NCI-H1092 treated with DMSO at 0.1 percent for 48 hours (cell line): Measurements from ENCODE around the gene SLC16A8.

Source experiments
- DNase-seq: peaks from one replicate; lab custom pipeline; 2025; lab: John Stamatoyannopoulos, UW

The SLC16A8 gene

GRCh38 chr22:38072322-38073149, 11.4 kb downstream of the SLC16A8 start:
- DNase-seq = no peak

DNA sequence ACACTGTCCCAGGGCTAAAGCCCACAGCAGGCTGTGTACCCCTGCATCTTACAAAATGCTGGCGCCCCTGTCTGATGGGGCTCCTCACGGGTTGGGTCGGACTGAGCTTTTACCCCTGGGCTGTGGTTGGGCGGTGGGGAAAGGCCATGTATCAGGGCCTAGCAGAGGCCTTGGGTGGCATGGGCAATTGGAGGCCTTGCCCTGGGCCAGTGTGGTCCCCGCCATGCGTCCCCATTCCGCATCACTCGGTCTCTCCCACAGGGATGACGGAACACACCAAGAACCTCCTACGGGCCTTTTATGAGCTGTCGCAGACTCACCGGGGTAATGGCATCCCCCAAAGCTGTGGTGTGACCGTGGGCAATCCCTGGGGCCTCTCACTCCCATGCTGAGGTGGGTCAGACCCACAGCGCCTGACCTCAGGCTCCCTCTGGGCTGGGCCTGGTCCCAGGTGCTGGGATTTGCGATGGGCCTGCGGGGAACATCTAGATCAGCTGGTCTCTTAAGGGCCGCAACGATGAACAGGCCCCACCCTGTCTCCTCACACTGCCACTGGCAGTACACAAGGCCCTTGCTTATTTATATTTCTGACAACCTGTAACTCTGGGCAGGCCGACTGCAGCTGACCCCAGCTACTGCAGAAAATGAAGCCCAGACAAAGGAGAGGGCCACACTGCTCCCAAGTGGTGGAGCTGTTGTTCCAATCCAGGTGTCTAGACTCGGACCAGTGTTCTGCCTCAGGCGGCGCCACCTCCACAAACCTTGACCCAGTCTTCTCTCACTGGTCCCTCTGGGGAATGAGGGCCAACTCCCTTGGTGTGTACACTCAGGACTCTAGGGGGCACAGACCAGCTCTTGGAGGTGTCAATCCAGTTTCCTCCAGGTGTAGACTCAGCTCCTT, 12.3 kb downstream of the SLC16A8 start:
- no peak for DNase-seq

GRCh38 chr22:38070250-38070921, 13.6 kb downstream of the SLC16A8 start:
- DNase-seq = no peak

- no peak for DNase-seq
Observed at GRCh38 chr22:38069372-38070249, 14.4 kb downstream of the SLC16A8 start.

DNA sequence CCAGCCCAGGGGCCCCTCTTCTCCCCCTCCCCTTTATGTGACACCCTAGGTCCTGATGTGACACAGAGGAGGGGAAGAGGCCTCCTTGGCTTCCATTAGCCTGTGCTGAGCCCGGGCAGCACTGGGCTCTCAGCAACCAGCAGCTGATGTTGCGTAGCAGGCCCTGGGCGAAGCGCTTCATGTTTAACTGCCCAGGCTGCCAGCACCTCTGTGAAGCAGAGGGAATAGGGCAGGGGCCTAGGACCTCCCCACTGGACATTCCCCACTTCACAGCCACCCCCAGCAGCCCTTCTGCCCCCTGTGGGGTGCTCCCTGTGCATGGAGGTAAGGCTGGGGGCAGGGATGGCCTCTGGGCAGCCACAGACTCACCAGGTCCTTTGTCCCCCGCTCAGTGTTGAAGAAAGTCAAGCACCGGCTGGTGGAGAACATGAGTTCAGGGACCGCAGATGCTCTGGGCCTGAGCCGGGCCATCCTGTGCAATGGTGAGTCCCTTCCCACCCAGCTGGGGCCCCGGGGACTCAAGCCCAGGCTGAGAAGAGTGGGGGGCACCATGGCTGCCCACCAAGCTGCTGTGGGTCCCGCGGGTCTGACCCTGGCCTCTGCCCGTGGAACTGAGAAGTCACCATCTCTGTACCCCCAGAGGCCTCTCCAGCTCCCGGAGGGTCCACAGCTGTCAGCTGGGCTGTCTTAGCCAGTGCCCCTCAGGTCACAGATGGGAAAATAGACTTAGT, 15.2 kb downstream of the SLC16A8 start:
- no peak for DNase-seq

- DNase-seq = no peak
Observed at GRCh38 chr22:38067761-38068360, 16.1 kb downstream of the SLC16A8 start.

GRCh38 chr22:38067028-38067415, 17.0 kb downstream of the SLC16A8 start:
- no peak for DNase-seq

- DNase-seq = no peak
Observed at GRCh38 chr22:38066381-38067027, 17.5 kb downstream of the SLC16A8 start.

- no peak for DNase-seq
Observed at GRCh38 chr22:38065539-38065938, 18.4 kb downstream of the SLC16A8 start.

DNA sequence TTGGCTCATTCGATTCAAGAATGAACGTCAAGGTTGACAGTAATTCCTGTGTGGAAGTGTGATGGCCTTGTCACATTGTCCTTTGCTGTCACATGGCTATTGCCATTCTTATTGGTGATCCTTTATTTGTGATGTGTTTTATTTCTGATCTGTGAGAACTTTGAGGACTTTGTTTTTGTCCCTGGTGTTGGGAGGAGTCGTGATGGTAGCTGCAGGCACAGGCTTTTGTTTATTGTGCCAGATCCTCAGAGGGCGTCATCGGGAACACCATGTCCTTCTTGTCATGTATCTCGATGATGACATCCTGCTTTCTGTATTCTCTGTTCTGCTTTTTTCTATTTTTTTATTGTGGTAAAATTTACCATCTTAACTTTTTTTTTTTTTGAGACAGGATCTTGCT, 21.2 kb downstream of the SLC16A8 start:
- no peak for DNase-seq

GRCh38 chr22:38056969-38057891, 26.8 kb downstream of the SLC16A8 start, which contains the start of gene PICK1:
TSS of gene PICK1 (plus strand) at chr22:38057404. CDS start at chr22:38057810, 406 bp downstream.
- peak; percentile 87 for DNase-seq

DNA sequence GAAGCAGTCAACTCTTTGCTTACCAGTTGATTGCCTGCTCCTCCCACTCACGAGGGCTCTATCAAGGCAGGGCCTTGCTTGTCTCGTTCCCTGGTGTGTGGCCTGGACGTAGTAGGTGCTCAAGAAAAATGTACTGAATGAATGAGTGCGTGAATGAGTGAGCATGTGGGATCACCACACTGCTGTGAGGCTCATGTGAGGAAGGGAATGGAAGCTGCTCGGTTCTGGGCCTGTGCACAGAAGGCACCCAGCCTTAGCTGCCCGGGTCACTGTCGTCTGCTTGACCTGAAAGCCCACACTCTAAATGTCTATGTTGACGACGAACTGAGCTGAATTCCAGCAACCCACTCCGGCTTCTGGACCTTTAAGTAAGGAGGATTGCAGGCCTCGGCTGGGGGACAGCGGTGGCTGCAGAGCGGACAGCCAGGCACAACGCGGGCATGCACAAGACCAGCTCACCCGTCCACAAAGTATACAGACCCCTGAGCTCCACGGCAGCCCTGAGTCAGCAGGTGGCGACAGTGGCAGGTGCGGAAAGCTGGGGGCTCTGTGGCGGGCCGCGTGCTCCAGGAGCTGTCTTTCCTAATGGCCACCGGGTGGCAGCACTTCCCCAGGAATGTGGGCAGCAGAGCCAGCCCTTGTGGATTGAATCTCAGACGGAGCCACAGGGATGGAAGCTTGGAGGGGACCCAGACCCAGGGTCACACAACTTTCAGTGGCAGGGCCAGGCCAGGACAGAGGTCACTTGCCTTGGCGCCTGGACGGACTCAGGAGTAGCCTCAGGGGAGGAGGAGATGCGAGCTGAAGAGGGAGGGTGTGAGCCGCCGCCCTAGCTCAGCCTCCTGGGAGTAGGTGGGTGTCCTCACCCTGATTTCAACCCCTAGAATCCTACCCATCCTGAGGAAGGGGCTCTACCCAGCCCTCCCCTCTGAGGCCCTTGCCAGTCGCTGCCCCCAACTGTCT, 31.8 kb downstream of the SLC16A8 start:
- DNase-seq = peak; percentile 85

GRCh38 chr22:38051261-38051660, 32.7 kb downstream of the SLC16A8 start:
- DNase-seq = no peak

GRCh38 chr22:38050720-38051119, 33.3 kb downstream of the SLC16A8 start:
- DNase-seq = no peak

GRCh38 chr22:38049812-38050619, 34.0 kb downstream of the SLC16A8 start:
- no peak for DNase-seq

DNA sequence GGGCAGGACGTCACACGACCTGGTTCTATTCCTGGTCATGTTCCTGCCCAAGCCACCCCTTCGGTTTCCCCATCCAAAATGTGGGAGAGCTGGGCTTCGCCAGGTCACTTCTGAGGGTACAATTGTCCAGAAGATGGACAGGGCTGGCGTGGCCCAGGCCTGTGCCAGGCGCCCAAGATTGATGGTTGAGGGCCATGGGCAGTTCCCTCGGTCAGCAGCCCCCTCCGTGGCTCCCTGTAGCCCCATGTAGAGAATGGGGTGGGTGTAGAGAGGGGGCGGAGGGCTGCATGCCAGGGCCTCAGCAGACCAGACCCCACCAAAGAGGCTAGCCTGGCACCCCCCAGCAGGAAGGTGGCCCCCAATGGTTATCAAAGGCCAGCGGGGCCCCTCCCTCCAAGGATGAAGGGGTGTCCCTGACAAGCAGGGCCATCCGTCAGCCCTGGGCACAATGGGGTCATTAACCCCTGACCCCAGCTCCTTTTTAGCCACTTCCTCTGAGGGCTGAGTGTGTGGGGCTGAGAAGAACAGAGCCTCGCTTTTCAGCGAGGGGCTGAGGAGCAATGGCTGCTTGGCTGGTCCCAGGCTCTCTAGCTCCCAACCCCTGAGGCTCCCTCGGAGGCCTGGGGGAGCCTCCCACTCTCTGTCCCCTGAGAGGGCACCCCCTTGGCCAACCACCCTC, 37.8 kb downstream of the SLC16A8 start:
- DNase-seq = no peak
